IPS-NIHi7 (cell line): ENCODE measurements around the gene TPSG1.

ENCODE experiments used
- DNase-seq: peaks from one replicate; pipeline ENCODE4 v3.0.0; 2012; ENCODE audit warnings: mixed read lengths; ENCODE audit errors: extremely low spot score

The TPSG1 gene

GRCh38 chr16:1177053-1177452 is 48.0 kb downstream of the TPSG1 start:
- no peak for DNase-seq

- no peak for DNase-seq
Measured at GRCh38 chr16:1176280-1176897, 48.7 kb downstream of the TPSG1 start.

- DNase-seq = no peak
Measured at GRCh38 chr16:1175566-1176279, 49.3 kb downstream of the TPSG1 start.

GRCh38 chr16:1174477-1175357 is 50.4 kb downstream of the TPSG1 start:
- no peak for DNase-seq

GRCh38 chr16:1173788-1174451 is 51.1 kb downstream of the TPSG1 start:
- no peak for DNase-seq

GRCh38 chr16:1172651-1173050 is 52.4 kb downstream of the TPSG1 start:
- no peak for DNase-seq

GRCh38 chr16:1171854-1172428 is 53.1 kb downstream of the TPSG1 start:
- DNase-seq = no peak
